Measurements from ENCODE around the gene CDC6.

Gene CDC6

GRCh38 chr17:40345161-40345993 is 57.7 kb downstream of the CDC6 start:
- Histone ChIP-seq H3K4me3 (ENCODE audit: low read depth, low read length) (peak overlapping the region; percentile 81), H3K27me3 (replicated peaks) (no peaks in the 10 kb centered on the region), H3K36me3 (replicated peaks) (peaks cover 21% of the 10 kb centered on the region), H3K27ac (peak overlapping the region; percentile 65)
- no peak for DNase-seq
- in situ Hi-C loops (cut with HindIII; ENCODE audit: low pct_ligation_motif_present, low sequenced_read_pairs) = no loop called here
- no peak for TF ChIP-seq CTCF (IDR thresholded peaks at IDR 0.05; ENCODE audit: low read depth, low read length, missing control alignments)

- Histone ChIP-seq H3K4me3 (ENCODE audit: low read depth, low read length) (peak overlapping the region; percentile 81), H3K27me3 (replicated peaks) (no peaks in the 10 kb centered on the region), H3K27ac (peak overlapping the region; percentile 65), H3K36me3 (replicated peaks) (peaks cover 25% of the 10 kb centered on the region)
- no peak for DNase-seq
- in situ Hi-C loops (cut with HindIII; ENCODE audit: low pct_ligation_motif_present, low sequenced_read_pairs) = no loop called here
- TF ChIP-seq CTCF (IDR thresholded peaks at IDR 0.05; ENCODE audit: low read depth, low read length, missing control alignments) = no peak
Measured at GRCh38 chr17:40345994-40346764, 58.5 kb downstream of the CDC6 start.

GRCh38 chr17:40346765-40347158 is 59.1 kb downstream of the CDC6 start:
- in situ Hi-C loops (cut with HindIII; ENCODE audit: low pct_ligation_motif_present, low sequenced_read_pairs) = no loop called here
- Histone ChIP-seq H3K27me3 (replicated peaks) (no peaks in the 10 kb centered on the region), H3K4me3 (ENCODE audit: low read depth, low read length) (no peak overlapping the region), H3K27ac (no peak overlapping the region), H3K36me3 (replicated peaks) (peaks cover 28% of the 10 kb centered on the region)
- no peak for DNase-seq
- no peak for TF ChIP-seq CTCF (IDR thresholded peaks at IDR 0.05; ENCODE audit: low read depth, low read length, missing control alignments)

GRCh38 chr17:40347319-40348135 is 59.8 kb downstream of the CDC6 start:
- no peak for DNase-seq
- Histone ChIP-seq H3K4me3 (ENCODE audit: low read depth, low read length) (no peak overlapping the region), H3K27me3 (replicated peaks) (no peaks in the 10 kb centered on the region), H3K36me3 (replicated peaks) (peaks cover 36% of the 10 kb centered on the region), H3K27ac (no peak overlapping the region)
- in situ Hi-C loops (cut with HindIII; ENCODE audit: low pct_ligation_motif_present, low sequenced_read_pairs) = no loop called here
- no peak for TF ChIP-seq CTCF (IDR thresholded peaks at IDR 0.05; ENCODE audit: low read depth, low read length, missing control alignments)

- DNase-seq = no peak
- Histone ChIP-seq H3K27me3 (replicated peaks) (no peaks in the 10 kb centered on the region), H3K27ac (no peak overlapping the region), H3K4me3 (ENCODE audit: low read depth, low read length) (no peak overlapping the region), H3K36me3 (replicated peaks) (peaks cover 41% of the 10 kb centered on the region)
- no peak for TF ChIP-seq CTCF (IDR thresholded peaks at IDR 0.05; ENCODE audit: low read depth, low read length, missing control alignments)
- in situ Hi-C loops (cut with HindIII; ENCODE audit: low pct_ligation_motif_present, low sequenced_read_pairs) = no loop called here
Measured at GRCh38 chr17:40348136-40348504, 60.4 kb downstream of the CDC6 start.
